Keratinocyte (primary cell): ENCODE measurements around the gene SERTAD4.

Experiments used
- CTCF ChIP-seq, 3 experiments: IDR thresholded peaks in 1 of 3; conservative IDR thresholded peaks in 1 of 3; optimal IDR thresholded peaks in 1 of 3; 2 replicates in 2 of 3; 3 replicates in 1 of 3; pipeline versions ENCODE3 to v1.5.1; 2011; ENCODE audit warnings: low read length in 3 of 3, mild to moderate bottlenecking in 3 of 3, moderate library complexity in 2 of 3, control low read depth in 1 of 3, inconsistent platforms in 1 of 3; ENCODE audit not compliant: insufficient read depth in 2 of 3; ENCODE audit errors: extremely low read depth in 1 of 3
- EZH2 ChIP-seq: IDR thresholded peaks from one replicate; pipeline ENCODE4 v1.6.1; 2012; ENCODE audit warnings: inconsistent platforms, mild to moderate bottlenecking, low read length, moderate library complexity

GRCh38 chr1:210185063-210185462, 47.5 kb upstream of the SERTAD4 start:
- peak in 1 of 3 experiments; percentile 19 for TF ChIP-seq CTCF (optimal IDR thresholded peaks at IDR 0.05 in 1 of 3, IDR thresholded peaks at IDR 0.05 in 1 of 3, conservative IDR thresholded peaks at IDR 0.05 in 1 of 3; ENCODE audit: extremely low read depth in 1 of 3, insufficient read depth in 2 of 3, low read length in 3 of 3)
- TF ChIP-seq EZH2: no peak
